HG03432 (cell line): ENCODE data around the gene LHFPL4.
A peak's percentile ranks its signal among the peaks of the same experiment; 100 is the strongest.
"Not testable (repeated sequence)": the region's sequence is repeated elsewhere in the genome, so short reads cannot be mapped to it uniquely, and the experiment has no call there.

ENCODE experiments used
- ATAC-seq: cut with Tn5 transposase; IDR thresholded peaks from one replicate; pipeline ENCODE4 v1.9.1; 2021; ENCODE audit warnings: mild to moderate bottlenecking, moderate library complexity; ENCODE audit not compliant: unreplicated experiment

LHFPL4 gene

GRCh38 chr3:9542182-9542581, 11.4 kb downstream of the LHFPL4 start:
- ATAC-seq, result no peak

DNA sequence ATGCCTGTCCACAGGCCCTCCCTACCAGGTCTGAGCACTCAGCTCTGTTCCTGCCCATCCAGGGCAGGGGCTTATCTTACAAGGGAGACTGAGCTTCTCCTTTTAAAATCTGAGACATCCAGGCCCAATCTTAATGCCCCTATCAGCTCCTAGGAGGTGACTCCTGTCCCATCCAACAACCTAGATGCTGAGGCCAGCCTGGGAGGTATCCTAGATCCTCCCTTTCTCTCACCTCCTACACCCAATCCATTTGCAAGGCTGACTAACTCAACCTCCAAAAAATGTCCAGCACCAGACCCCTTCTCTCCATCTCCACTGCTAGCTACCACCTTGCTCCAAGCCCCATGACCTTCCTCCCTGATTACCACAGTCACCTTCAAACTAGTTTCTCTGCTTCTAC, 17.4 kb downstream of the LHFPL4 start:
- ATAC-seq, result no peak

GRCh38 chr3:9534429-9534828, 19.2 kb downstream of the LHFPL4 start:
- ATAC-seq, result no peak

- ATAC-seq, result no peak
These were observed 28.5 kb downstream of the LHFPL4 start for GRCh38 chr3:9525078-9525477.

- ATAC-seq, result no peak
These were observed 38.7 kb downstream of the LHFPL4 start for GRCh38 chr3:9514956-9515355.

- ATAC-seq, result no peak
These were observed 39.3 kb downstream of the LHFPL4 start for GRCh38 chr3:9514306-9514705.

DNA sequence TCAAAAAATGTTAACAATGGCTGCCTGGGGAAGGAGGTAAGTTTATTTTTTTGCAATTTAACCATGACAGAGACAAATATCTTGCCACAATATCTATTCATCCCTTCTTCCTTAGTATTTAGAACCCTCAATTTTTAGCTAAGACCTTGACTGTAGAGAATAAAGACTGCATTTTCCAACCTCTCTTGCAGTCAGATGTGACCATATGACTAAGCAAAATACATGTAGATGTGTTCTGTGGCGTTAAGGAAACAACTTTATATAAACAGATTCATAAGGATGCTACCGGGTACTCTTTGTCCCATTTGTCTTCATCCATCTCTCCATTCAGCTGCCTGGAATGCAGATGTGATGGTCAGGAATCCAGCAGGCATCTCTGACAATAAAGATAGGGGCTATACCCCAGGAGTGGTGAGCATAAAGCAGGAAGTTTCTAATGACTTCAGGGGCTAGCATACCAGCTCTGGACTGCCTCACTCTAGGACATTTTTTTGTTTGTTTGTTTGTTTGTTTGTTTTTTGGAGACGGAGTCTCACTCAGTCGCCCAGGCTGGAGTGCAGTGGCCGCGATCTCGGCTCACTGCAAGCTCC, 41.1 kb downstream of the LHFPL4 start:
- ATAC-seq, result no peak

GRCh38 chr3:9508781-9509180, 44.8 kb downstream of the LHFPL4 start:
- ATAC-seq, result no peak

- no peak for ATAC-seq
These were observed 45.7 kb downstream of the LHFPL4 start for GRCh38 chr3:9507586-9508578.

GRCh38 chr3:9503283-9503682, 50.3 kb downstream of the LHFPL4 start:
- peak; percentile 47 for ATAC-seq

DNA sequence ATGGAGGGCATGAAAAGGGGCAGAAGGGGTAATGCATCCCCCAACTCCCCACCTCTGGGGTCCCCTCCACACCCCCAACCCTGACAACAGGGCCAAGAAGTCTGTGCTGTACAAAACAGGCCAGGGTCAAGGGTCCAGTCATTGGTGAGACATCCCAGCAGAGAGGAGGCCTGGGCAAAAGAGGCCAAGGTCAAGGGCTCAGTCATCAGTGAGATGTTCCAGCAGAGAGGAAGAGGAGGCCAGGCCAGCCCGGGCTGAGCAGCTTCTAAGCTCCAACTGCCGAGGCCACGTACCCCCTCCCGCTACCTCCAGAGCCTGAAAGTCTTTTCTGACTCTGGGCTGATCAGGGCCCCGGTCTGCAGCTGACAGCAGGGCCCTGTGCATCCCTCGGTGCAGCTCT, 52.4 kb downstream of the LHFPL4 start:
- no peak for ATAC-seq

- peak; percentile 65 for ATAC-seq
These were observed 53.2 kb downstream of the LHFPL4 start for GRCh38 chr3:9500108-9501050.

DNA sequence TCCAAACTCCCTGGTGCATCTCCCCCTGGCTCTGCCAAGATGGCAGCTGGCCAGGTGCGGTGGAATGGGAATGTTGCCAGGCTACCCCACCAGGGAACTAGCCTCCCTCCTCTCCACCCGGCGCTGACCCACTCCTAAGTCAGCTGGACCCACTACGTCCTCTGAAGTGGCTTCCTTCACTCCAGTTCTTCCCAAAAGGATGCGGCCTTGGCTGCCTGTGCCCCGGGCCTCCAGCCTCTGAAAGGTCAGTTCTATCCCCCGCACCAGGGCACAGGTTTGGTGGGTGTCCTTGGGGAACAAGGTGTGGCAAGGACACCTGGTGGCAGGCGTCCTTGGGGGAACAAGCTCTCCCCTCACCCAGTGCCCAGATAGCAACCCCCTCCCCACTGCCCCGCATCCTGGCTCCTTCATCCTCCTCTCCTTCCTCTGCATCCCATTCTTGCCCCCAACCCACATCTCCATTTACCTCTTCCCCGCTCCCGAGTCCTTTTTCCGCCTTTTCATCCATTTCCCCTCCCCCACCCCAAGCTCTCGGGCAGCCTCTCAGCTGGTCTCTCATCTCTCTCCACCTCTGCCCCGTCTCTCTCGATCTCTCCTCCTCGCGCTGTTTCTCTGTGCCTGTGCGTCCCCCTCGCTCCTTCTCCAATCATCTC, 54.0 kb downstream of the LHFPL4 start:
- ATAC-seq, result no peak

DNA sequence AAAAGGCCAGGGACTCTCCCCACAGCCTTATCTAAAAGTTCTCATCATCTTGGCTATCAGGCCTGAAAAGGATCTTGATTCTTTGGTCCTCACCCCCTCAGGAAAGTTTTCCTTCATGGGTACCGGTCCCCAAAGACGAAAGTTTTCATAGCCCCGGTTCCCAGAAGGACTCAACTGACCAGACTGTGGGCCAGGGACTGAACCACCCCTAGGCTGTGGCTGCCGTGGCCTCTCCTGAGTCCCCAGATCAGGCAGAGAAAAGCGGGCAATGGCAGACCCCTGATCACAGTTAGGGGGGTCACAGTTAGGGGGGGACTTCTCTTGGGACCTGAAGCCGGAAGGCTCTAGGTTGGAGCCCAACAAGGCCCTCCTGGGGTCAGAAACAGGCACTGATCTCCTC, 54.8 kb downstream of the LHFPL4 start:
- no peak for ATAC-seq

GRCh38 chr3:9497821-9498565, 55.6 kb downstream of the LHFPL4 start:
- no peak for ATAC-seq

DNA sequence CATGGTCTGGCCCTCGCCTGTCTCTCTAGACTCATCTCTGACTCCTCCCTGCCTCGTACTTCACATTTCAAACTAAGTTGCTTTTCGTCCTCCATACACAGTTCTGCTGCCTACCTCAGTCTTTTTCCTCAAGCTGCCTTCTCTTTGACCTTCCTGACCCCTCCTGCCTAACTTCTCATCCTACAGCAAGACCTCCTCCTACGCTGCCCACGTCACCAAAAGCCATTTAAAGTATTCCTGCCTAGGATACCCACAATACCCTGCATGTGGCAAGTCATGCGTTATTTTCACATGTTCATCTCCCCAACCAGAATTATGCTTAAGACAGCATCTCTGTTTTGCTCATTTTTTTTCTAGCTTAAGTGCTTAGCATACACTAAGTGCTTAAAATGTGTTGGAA, 56.7 kb downstream of the LHFPL4 start:
- no peak for ATAC-seq

DNA sequence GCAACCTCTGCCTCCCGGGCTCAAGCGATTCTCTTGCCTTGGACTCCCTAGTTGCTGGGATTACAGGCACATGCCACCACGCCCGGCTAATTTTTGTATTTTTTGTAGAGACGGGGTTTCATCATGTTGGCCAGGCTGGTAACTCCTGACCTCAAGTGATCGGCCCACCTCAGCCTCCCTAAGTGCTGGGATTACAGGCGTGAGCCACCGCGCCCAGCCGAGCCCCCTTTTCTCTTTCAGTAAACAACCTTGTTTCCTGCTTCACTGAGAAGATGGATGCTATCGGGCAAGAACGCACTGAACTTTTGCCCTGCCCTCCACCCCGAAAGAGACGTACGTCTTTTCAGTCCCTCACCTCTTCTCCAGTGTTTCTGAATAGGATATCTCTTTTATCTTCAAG, 59.6 kb downstream of the LHFPL4 start:
- not testable (repeated sequence) for ATAC-seq

DNA sequence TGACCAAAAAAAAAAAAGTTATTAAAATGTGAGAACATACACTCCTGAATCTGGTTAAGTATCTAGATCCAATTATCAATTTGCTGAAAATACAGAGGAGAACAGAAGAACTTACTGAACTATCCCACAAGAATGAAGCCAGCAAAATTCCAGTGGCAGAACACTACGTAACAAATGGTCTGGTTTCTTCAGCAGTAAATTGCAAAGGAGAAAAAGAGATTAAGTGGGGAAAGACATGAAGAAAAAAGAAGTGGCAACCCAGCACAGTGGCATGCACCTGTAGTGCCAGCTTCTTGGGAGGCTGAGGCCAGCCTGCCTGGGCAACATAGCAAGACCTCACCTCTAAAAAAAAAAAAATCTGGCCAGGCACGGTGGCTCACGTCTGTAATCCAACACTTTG, 62.1 kb downstream of the LHFPL4 start:
- ATAC-seq, result no peak

GRCh38 chr3:9485248-9485647, 68.4 kb downstream of the LHFPL4 start:
- no peak for ATAC-seq

DNA sequence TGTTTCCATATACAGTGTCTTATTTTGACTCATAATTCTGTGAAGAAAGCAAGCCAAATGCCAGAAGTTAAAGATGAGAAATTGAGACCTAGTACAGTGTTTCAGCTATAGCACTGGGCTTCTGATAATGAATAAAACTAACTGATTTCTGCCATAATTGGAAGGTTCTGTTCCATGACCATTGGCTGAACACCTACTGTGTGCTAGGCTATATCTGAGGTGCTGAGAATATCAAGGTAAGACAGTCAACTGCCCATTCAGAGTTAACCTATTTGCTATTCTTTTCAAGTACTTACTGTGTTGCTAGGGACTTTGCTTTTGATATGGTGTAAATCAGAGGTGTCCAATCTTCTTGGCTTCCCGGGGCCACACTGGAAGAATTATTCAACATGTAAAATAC, 73.4 kb downstream of the LHFPL4 start:
- ATAC-seq, result no peak
